Neutrophil (primary cell): ENCODE measurements around the gene IQGAP2.

Experiments
- H3K27ac ChIP-seq: fragments of 200-600 bp; sonication (generic); 2 replicates; pipeline ENCODE4 v1.5.1; 2016; ENCODE audit warnings: mild to moderate bottlenecking, moderate library complexity
- H3K27me3 ChIP-seq: fragments of 200-600 bp; sonication (generic); 2 replicates; pipeline ENCODE4 v1.6.0; 2016; ENCODE audit warnings: mild to moderate bottlenecking
- H3K36me3 ChIP-seq: fragments of 200-600 bp; sonication (generic); 2 replicates; pipeline ENCODE4 v1.5.1; 2017
- H3K4me1 ChIP-seq, 2 experiments: fragments of 200-600 bp in 1 of 2; sonication (generic) in 1 of 2; 1 replicate in 1 of 2; 2 replicates in 1 of 2; pipeline versions ENCODE4 v1.5.1 to v1.6.1; 2013 to 2016; ENCODE audit warnings: low read depth in 1 of 2, low read length in 1 of 2, mild to moderate bottlenecking in 1 of 2, moderate library complexity in 1 of 2; ENCODE audit not compliant: control insufficient read depth in 1 of 2, insufficient read depth in 1 of 2
- H3K4me3 ChIP-seq, 2 experiments: fragments of 200-600 bp in 1 of 2; sonication (generic) in 1 of 2; 1 replicate in 1 of 2; 2 replicates in 1 of 2; pipeline ENCODE4 v1.5.1; 2013 to 2016; ENCODE audit warnings: low read depth in 1 of 2, low read length in 1 of 2, mild to moderate bottlenecking in 1 of 2, moderate library complexity in 1 of 2
- H3K9me3 ChIP-seq: fragments of 200-600 bp; sonication (generic); 2 replicates; pipeline ENCODE4 v1.5.1; 2016
- TF ChIP-seq, protein P1 (sequence below): fragments of 200-600 bp; sonication (generic); IDR thresholded peaks from 2 replicates; pipeline ENCODE4 v1.5.1; 2016; ENCODE audit warnings: antibody characterized with exemption

Gene IQGAP2

DNA sequence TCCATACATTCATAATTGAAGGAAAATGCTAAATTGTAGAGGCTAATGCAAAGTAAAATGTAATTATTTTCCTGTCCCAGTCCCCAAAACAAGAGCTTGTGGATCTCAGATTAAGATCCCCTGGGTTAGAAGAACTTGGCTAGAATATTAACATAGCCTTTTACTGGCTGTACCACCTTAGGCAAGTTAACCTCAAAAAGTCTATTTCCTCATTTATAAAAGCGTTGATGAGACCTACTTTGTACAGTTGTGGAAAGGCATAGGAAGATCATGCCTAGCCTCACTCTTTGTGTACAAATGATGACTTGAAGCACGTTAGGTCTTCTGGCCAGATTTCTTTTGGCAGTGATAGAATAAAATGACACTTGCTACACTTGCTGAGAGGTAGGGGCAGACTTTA is 122.9 kb downstream of the IQGAP2 start:
- Histone ChIP-seq H3K27me3 (no peaks in the 10 kb centered on the region), H3K4me1 (peaks cover 15 to 24% of the 10 kb centered on the region in 2 experiments), H3K27ac (no peak overlapping the region), H3K4me3 (no peak overlapping the region), H3K36me3 (no peaks in the 10 kb centered on the region), H3K9me3 (no peaks in the 10 kb centered on the region)
- TF ChIP-seq, protein P1, sequence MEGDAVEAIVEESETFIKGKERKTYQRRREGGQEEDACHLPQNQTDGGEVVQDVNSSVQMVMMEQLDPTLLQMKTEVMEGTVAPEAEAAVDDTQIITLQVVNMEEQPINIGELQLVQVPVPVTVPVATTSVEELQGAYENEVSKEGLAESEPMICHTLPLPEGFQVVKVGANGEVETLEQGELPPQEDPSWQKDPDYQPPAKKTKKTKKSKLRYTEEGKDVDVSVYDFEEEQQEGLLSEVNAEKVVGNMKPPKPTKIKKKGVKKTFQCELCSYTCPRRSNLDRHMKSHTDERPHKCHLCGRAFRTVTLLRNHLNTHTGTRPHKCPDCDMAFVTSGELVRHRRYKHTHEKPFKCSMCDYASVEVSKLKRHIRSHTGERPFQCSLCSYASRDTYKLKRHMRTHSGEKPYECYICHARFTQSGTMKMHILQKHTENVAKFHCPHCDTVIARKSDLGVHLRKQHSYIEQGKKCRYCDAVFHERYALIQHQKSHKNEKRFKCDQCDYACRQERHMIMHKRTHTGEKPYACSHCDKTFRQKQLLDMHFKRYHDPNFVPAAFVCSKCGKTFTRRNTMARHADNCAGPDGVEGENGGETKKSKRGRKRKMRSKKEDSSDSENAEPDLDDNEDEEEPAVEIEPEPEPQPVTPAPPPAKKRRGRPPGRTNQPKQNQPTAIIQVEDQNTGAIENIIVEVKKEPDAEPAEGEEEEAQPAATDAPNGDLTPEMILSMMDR = no peak

DNA sequence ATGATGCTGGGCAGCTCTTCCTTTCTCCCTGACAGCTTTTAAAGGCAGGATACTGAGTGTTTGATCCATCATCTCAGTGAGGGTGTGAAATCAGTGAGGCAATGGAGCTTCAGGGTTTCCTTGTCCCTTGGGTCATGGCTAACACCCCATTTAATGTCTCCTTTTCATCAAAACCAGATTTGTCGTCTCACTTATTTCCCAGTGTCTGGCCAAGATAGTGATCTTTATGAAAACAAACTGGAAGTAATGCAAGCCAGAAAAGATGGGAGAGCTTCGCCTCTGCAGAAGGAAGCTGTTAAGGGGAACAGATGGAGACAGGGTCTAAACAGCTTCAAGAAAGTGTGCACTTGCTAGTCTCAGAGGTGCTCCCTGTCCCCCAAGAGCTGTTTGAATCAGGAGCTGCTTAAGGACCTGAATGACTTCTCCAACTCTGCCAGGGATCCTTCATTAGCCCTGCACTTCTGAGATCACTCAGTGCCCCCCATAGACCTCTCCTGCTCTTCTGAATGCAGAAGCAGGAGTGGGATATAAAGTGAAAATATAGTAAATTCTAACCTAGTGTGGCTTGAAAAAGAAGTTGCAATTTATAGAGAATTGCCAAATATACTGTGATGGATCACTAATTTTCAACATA is 124.0 kb downstream of the IQGAP2 start:
- H3K27ac ChIP-seq = no peak overlapping the region

DNA sequence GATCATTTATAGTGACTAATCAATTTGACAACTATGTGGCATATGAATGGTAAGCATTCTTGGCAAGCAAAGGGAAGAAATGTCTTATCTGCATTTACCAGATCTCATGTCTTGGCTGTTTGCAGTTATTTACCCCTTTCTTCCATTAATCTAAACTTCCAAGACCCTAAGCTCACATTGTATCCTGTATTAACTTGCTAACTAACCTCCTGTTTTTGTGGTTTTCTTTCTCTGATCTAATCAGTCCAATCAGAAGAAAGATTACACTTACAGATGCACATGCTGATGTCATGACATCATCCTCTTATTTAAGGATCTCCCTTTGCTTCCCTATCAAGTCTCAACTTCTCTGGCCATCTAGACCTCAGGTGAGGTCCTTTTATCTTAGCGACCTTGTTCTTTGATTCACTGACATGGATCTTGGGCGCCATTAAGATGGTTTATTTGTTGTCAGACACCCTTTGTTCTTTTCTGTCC is 124.6 kb downstream of the IQGAP2 start:
- no peaks in the 10 kb centered on the region for H3K27me3 ChIP-seq
- H3K27ac ChIP-seq = no peak overlapping the region
- H3K36me3 ChIP-seq = no peaks in the 10 kb centered on the region
- H3K4me1 ChIP-seq = peaks cover 8 to 17% of the 10 kb centered on the region in 2 experiments
- TF ChIP-seq, protein P1 = no peak
- H3K9me3 ChIP-seq = no peaks in the 10 kb centered on the region
- no peak overlapping the region for H3K4me3 ChIP-seq

More for the DNA sequence above, 124.0 kb downstream of the IQGAP2 start:
- H3K4me1 ChIP-seq = peaks cover 8 to 17% of the 10 kb centered on the region in 2 experiments
- TF ChIP-seq, protein P1 = no peak
- no peaks in the 10 kb centered on the region for H3K36me3 ChIP-seq
- no peaks in the 10 kb centered on the region for H3K9me3 ChIP-seq
- no peak overlapping the region for H3K4me3 ChIP-seq
- H3K27me3 ChIP-seq = no peaks in the 10 kb centered on the region

DNA sequence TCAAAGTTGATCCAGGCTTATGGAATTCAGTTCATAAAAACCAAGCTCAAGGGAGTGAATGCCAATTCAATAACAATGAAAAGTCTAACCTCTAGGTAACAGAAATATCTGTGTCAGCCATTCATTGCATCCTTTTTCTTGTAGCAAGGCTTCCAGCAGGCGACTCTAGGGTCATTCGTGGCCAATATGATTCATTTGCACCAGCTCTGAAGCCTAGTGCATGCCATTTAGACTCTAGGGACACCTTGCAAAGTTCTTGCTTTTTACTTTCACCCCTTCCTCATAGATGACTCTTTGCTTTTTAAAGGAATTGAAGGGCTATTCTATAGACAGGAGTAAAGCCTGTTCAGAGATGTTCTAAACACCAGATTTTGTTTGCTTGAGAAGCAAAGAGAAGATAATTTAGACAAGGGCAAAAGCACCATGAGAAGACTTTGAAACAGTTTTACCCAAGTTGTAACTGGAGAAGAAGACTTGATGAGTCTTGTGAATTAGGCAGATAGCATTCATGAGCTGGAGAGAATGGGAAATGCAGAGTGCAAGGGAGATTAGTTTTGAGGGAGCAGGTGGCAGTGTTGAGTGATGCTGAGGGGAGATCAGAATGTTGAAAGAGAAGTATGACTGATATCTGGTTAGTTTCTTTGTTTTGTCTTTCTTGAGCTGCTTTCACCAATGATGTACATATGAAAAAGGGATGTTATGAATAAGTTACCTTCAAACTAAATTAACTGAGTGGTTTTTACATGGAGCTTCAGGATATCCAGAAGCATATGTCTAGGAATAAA is 125.7 kb downstream of the IQGAP2 start:
- Histone ChIP-seq H3K27me3 (no peaks in the 10 kb centered on the region), H3K9me3 (no peaks in the 10 kb centered on the region), H3K4me1 (peaks cover 8 to 17% of the 10 kb centered on the region in 2 experiments), H3K36me3 (no peaks in the 10 kb centered on the region), H3K27ac (no peak overlapping the region), H3K4me3 (no peak overlapping the region)
- TF ChIP-seq, protein P1 = no peak

DNA sequence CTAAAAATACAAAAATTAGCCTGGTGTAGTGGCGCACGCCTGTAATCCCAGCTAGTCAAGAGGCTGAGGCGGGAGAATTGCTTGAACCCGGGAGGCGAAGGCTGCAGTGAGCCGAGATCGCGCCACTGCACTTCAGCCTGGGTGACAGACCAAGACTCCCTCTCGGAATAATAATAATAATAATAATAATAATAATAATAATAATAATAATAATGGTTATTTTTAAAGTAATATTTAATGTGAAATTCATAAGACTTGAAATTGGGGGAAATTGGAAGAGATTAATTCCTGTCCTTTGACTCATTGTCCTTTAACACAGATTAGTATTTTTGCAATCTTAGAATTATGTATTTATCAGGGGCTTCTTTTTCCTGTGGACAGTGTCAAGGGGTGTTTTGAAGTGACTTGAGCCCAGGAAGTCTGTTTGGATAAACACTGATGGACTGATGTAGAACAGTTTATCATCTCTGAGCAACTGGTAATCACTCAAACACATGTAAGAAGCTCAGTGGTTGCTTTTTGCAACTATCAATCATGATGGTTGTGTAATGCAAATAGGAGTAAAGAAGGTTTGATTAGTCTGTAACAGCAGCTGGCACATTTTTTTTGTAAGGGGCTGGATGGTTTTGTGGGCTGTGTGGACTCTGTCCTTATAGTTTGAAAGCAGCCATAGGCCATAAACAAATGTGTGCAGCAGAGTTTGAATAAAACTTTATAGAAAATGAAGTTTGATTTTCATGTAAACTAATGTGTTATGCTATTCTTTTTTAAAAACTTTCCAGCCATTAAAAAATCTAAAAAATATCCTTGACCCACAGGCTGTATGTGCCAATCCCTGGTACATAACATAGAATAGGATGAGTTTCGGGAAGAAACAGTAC is 126.6 kb downstream of the IQGAP2 start:
- Histone ChIP-seq H3K36me3 (no peaks in the 10 kb centered on the region), H3K9me3 (no peaks in the 10 kb centered on the region), H3K4me1 (peaks cover 8 to 17% of the 10 kb centered on the region in 2 experiments), H3K27me3 (no peaks in the 10 kb centered on the region), H3K27ac (no peak overlapping the region), H3K4me3 (no peak overlapping the region)
- TF ChIP-seq, protein P1 = no peak
